Right ventricle myocardium superior (tissue), 1 donor: Measurements from ENCODE around the gene RHBDL1. TPM values are rescaled to one million over a fixed set of nuclear protein-coding genes. Genes with fewer than 3 reads are reported as not detected.

Experiments
- ATAC-seq: fragments of 200-7000 bp; cut with Tn5 transposase; one replicate; pipeline ENCODE4 v1.9.1; 2020; ENCODE audit warnings: mild to moderate bottlenecking; ENCODE audit not compliant: poor library complexity
- DNase-seq: peaks from one replicate; pipeline ENCODE4 v3.0.0-alpha.2; 2020
- intact Hi-C: fragments of 100-400 bp; cut with DNase I; formaldehyde crosslinking; loops from one replicate; pipeline ENCODE4 v1.11.2; 2022
- total RNA-seq: library from RNA; stranded (reverse); fragmentation: NEBNext Ultra II Directional; extraction: Animal tissue kit (Norgen Biotek cat#: 25700); gene quantifications from one replicate; pipeline ENCODE4 v1.2.1, GENCODE V29; 2021
- donor health status: DM: no; HTN: yes; CAD: no; lungs with severe emphysema.

Gene RHBDL1
- total RNA-seq, 1 donor from 2014 or later: 2.0 TPM

DNA sequence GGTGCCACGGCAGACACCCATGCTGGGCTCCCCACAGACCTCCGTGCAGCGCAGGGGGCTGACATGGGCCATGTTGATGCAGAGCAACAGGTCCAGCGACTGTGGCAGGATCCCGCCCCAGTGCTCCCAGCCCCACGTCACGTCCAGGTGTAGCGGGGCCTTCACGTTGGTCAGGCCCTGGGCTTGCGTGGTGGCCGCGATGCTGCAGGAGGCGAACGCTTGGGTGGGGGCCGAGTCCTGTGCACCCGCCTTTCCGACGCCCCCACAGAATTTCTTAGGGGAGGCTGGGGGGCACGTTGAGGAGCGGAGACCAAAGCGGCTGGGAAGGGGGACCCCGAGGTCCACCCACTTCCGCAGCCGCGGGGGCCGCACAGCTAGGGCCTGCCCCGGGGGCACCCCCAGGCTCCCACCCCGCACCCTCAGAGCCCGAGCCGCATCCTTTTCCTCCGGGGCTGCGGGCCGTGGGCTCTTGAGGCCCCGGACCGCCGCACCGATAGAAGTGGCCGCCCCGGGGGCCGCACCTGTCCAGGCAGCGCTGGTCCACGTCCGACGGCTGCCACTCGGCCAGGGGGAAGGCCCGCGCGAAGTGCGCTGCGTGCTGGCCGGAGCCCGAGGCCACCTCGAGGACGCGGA is 39.8 kb upstream of the RHBDL1 start:
- no peak for DNase-seq

DNA sequence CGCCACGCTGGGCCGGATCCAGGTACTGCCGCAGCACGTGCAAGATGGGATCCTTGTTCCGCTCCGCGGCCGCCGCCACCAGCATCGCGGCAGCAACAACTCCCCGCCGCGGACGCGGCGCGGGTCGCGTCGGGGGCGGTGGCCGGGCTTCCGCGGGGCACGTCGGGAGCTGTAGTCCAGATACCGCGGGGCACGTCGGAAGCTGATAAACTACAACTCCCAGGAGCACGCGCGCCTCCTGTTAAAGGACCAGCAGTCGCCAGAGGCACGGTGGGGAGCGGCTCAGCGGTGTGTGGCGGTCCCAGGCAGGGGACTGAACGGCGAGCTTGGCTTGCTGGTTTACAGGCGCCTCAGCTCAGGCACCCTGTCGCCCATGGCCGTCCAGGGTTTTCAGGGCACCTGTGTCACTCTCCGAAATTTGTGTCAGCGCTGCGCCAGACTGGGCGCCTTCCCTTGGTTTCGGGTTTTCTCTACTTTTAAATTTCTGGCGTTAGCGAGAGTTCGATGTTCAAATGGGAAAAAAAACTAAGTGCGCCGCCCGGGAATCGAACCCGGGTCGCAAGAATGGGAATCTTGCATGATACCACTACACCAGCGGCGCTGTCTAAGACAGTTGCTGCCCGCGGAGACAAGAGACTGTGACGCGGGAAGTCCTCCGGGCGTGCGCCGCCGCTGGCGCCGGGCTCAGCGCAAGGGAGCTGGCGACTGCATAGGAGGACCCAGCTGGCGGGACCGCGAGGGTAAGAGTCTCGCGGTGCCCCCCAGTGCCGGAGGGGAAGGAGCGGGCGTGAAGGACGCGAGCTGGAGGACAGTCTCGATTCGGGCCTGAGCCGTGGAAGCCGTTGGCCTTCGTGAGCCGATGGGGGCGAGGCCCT is 39.0 kb upstream of the RHBDL1 start, which contains the start of gene METTL26:
TSS of gene METTL26 (minus strand) at position 100 of the 875 bp plus-strand sequence. CDS start at position 85, 15 bp downstream.
- intact Hi-C loops: loop anchor here (5.0 kb wide), 1 partner anchor 49 kb away; no protein-coding TSS in a partner anchor

More for the DNA sequence above, 39.8 kb upstream of the RHBDL1 start:
- intact Hi-C loops: loop anchor here (5.0 kb wide), 1 partner anchor 48 kb away; no protein-coding TSS in a partner anchor
- no peak for ATAC-seq

DNA sequence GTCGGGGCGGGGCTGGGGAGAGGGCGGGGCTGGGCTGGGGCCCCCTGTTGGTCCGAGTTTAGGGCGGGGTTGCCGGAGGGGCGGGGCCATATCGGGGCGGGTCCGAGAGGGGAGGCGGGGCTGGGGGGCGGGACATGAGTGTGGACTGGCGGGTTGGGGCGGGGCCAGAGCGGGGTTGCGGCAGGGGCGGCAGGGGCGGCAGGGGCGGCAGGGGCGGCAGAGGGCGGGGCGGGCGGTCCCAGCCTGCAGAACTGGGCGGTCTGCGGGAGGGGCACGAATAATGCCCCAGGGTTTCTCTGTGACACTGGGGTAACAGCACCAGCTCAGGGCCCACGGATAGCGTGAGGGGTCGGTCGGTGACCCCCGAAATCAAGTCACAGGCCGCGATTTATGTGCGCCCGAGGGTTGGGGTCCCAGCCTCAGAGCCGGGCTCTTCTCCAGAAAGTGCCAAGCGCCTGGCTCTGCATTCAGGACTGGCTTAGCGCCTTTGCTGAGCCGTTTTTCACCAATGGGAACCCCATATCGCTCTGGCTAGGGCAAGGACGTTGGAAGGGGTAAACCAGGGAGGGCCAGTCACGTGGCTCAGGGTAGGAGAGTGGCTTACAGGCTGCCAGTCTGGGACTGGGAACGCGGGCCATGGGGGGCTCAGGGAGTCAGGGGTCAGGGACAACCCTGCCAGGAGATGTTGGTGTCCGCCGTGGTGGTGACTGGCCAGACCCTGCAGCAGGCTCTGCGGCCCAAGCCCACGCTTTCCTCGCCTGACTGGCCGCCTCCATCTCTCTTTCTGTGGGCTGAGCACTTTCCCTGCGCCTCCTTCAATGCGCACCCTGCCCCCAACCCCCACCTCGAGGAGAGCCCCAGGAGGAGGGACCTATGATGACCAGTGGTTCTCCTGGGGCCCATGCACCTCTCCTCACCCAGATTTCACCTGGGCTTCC is 38.1 kb upstream of the RHBDL1 start:
- peak; percentile 80 for ATAC-seq
- DNase-seq: peak; percentile 92
- intact Hi-C loops: loop anchor here (5.0 kb wide), 1 partner anchor 50 kb away; no protein-coding TSS in a partner anchor

More for the DNA sequence above, 39.0 kb upstream of the RHBDL1 start, which contains the start of gene METTL26:
- peak; percentile 98 for DNase-seq
- peak; percentile 91 for ATAC-seq

DNA sequence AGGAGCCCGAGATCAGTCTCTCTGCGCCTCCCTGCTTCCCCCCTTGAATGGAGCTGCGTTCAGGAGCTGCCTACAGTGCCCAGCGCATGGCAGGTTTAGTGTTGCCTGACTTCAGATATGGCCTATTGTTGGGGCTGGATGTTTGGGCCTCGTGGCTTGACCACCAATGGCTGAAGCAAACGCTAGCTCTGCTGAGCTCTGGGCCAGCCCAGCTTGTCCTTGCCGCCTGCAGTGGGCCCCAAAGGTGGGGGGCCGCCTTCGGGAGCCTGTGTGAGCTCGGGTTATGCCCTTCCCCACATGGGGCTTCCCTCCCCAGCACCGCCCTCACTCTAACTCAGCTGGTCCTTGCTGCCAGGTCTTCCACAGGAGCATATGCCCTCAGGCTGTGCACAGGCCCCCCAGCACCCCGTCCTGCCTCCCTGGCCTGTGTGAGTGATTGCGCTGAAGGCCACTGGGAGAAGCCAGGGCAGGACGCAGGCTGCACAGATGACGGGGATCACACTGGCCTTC is 37.4 kb upstream of the RHBDL1 start:
- intact Hi-C loops: loop anchor here (5.0 kb wide), 1 partner anchor 51 kb away; no protein-coding TSS in a partner anchor
- DNase-seq: no peak

DNA sequence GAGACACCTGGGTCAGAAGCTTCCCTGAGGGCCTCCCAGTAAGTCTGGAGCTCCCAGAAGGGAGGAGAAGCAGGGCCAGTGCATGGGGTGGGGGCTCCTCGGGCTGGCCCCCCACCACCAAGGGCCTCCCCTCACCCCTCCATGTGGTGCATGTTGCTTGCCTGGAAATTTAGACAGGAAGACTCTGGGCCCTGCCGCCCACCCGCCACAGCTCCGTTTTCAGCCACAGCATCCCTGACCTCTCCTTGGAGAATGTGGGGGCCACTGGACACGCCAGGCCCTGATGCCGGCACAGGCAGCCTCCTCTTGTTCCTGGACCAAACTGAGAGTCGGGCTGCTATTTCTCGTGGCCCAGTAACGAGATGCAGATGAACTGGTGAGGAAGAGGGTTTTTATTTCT is 36.6 kb upstream of the RHBDL1 start:
- DNase-seq (no peak), ATAC-seq (no peak)
- intact Hi-C loops: loop anchor here (5.0 kb wide), 1 partner anchor 52 kb away; no protein-coding TSS in a partner anchor

More for the DNA sequence above, 37.4 kb upstream of the RHBDL1 start:
- ATAC-seq: no peak

DNA sequence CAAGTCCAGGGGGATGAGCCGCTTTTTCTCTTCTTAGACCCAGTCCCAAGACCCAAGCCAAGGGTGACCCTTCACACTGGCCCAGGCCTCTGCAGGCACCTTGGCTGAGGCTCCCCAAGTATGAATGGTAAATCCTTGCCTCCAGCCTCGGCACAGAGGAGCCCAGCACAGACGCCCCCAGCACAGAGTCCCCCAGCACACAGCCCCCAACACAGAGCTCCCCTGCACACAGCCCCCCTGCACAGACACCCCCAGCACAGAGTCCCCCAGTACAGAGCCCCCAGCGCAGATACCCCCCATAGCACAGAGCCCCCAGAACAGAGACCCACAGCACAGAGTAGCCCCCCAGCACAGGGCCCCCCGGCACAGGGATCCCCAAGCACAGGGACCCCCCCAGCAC is 34.9 kb upstream of the RHBDL1 start:
- DNase-seq: no peak
- intact Hi-C loops: no loop called here
- ATAC-seq: no peak

DNA sequence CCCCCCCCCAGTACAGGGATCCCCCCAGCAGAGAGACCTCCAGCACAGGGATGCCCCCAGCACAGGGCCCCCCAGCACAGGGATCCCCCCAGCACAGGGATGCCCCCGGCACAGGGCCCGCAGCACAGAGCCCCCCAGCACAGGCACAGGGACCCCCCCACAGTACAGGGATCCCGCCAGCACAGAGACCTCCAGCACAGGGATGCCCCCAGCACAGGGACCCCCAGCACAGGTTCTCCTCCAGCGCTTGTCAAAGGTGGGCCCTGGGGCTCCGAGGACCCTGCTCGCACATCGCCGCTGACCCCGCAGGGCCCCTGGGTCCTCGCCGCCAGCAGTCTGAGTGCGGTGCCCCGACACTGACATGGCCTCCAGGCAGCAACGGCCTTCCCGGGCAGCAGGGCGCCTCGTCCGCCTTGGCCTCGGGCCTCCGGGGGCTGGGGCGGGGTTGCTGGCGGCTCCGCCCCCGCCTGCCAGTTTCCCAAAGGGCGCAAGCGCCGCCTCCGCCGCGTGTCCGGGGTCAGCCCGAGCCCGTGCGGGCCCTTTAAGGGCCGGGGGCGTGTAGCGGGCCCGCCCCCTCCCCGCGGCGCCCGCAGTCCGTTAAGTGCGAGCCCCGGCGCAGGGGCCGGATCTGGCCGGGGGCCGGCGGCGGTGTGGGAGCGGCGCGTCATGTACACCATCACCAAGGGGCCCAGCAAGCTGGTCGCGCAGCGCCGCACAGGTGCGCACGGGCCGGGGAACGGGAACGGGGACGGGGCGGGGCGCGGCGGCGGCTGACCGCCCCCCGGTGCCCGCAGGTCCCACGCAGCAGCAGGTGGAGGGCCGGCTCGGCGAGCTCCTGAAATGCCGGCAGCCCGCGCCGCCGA is 33.9 kb upstream of the RHBDL1 start, which contains the start of gene MCRIP2:
TSS of gene MCRIP2 (plus strand) at position 503 of the 863 bp plus-strand sequence. CDS start at position 667, 164 bp downstream.
- ATAC-seq (peak; percentile 70), DNase-seq (peak; percentile 93)
- intact Hi-C loops: no loop called here

DNA sequence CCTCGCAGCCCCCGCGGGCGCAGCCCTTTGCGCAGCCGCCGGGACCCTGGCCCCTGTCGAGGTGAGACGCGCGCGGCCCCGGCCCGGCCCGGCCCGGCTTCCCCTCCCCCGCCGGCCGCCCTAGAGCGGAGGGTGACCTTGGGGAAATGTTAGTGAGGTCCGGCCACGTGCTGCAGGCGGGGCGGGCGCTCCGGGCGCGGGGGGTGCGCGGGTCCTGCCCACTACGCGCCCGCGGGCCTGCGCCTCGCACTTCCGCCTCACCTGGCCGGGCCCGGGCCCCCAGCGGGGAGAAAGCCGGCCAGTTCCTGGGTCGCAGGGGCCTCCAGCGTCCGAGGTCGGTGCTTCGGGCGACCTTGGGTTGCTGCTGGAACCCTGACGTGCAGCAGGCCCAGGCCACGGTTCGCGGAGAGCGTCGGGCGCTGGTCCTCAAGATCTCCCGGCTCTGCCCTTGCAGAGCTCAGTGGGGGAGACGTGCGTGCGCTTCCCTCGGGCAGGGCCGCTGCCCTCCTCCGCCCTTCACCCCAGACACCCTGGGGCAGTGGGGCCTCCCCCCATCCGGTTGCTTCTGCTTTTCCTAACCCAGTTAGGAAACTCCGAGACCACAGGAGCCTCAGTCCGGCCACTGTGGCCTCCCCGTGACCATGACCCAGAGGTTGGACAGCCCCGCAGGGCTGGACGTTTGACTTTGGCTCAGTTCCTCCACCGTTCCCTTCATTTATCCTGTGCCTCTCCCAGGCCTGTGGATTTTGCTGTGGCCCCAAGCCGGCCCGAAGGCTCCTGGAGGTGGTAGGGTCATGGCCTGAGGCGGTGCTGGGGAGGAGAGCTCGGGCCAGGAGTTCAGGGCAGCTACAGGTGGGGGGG is 33.1 kb upstream of the RHBDL1 start:
- ATAC-seq (peak; percentile 40), DNase-seq (peak; percentile 81)
- intact Hi-C loops: no loop called here

DNA sequence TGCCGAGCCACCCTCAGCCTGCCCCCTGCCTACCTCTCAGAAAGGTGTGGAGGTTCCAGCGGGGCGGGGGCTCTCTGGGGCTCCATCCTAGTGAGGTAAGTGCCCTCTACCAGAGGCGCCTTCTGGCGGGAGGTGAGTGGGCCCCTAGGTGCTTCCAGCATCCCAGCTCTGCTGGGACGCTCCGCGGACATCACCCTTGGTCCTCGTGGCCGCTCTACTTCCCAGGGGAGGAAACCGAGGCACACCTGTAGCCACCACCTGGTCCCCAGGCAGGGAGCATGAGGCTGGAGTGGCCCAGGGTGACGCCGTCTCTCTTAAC is 32.5 kb upstream of the RHBDL1 start:
- DNase-seq: no peak
- intact Hi-C loops: no loop called here
- no peak for ATAC-seq

DNA sequence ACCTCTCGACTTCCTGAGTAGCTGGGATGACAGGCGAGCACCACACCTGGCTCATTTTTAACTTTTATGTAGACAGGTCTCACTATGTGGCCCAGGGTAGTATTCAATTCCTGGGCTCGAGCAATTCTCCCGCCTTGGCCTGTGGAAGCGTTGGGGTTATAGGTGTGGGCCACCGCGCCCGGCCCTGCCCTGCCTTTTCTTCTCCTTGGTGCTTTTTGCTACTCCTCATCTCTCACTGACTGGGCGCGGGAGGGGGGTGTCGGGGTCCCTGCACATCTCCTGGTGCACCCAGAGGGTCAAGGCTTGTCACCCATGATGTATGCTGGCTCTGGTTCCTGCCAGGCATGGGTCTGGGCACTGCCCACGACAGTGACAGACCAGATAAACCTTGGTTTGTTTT is 30.9 kb upstream of the RHBDL1 start:
- ATAC-seq (no peak), DNase-seq (no peak)
- intact Hi-C loops: no loop called here

DNA sequence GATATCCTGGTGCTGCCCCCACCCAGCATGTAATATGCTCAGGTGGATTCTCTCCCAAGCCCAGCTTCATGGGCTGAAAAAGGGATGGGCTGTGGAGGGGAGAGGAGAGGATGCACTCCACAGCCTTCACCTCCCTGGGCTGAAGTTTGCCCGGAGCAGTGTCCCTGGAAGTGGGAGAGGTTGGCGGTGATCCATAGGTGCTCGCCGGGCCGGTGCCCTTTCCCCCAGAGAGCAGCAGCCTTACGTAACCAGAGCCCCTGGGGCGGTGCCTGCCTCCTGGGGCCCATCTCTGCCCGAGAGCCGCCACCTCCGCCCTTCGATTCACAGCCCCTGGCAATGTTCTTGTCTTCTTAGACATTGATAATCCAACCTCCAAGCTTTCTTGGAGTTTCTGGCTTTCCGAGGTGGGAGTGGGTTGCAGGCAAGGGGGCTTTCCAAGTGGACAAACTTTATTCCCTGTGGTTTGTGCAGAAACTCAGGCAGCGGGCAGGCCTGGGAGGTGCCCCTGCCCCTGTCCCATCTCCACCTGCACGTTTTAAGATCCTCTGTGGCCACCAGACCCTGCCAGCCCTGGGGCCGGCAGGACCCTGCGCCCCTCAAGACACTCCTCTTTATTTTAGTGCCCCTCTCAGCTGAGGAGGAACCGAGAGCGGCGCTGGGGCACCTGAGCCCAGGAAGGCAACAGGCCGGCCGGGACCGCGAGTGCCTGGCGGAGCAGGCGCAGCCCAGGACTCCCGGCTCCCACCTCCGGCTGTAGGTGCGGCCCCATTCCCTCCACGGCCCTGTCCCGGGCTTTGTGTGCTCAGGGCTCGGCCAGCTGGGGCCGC is 29.4 kb upstream of the RHBDL1 start:
- intact Hi-C loops: no loop called here
- ATAC-seq: peak; percentile 46
- peak; percentile 82 for DNase-seq

DNA sequence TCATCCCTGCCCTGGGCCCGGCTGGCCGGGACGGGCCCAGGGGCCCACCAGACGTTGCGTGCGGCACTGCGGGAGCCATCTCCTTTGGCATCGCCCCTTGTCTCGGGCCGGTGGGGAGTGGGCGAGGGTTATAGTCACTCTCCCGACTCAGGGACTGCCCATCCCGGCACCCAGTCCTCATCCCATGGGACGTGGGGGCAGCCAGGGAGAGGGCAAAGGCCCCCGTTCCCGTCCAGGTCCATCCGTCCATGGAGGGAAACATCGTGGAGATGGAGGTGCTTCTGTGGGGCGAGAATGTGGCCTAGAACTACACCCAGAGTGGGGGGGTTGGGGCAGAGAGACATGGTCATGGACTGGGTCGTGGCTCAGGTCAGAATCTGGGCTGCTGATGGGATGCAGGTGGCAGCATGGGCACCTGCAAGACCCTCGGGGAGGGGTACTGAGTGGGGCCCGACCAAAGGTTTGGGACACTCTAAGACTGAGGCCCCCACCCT is 28.7 kb upstream of the RHBDL1 start:
- DNase-seq (no peak), ATAC-seq (no peak)
- intact Hi-C loops: no loop called here

DNA sequence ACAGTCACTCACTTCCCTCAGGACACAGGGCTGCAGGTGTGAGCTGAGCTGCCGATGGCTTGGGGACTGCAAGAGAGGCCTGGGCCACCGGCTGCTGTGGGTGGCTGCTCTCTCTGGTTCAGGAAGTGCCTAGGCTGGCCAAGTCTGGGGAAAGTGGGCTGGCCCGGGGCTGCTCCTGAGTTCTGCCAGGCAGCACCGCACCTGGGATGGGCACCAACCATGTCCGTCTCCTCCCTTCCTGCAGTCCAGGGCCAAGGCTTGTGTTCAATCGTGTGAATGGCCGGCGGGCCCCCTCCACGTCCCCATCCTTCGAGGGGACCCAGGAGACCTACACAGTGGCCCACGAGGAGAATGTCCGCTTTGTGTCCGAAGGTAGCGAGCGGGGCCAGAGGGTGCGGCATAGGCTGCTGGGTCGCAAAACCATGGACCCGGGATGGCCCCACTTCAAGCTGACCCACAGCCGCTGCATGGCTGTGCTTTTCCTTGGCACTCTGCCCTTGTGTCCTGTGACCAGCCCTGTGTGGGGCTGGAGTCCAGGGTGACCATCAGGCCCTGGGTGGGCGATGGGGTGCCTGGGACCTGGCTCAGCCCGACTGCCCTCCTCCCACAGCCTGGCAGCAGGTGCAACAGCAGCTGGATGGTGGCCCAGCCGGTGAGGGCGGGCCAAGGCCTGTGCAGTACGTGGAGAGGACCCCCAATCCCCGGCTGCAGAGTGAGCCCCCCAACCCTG is 28.1 kb upstream of the RHBDL1 start:
- ATAC-seq: no peak
- DNase-seq: no peak
- intact Hi-C loops: no loop called here

DNA sequence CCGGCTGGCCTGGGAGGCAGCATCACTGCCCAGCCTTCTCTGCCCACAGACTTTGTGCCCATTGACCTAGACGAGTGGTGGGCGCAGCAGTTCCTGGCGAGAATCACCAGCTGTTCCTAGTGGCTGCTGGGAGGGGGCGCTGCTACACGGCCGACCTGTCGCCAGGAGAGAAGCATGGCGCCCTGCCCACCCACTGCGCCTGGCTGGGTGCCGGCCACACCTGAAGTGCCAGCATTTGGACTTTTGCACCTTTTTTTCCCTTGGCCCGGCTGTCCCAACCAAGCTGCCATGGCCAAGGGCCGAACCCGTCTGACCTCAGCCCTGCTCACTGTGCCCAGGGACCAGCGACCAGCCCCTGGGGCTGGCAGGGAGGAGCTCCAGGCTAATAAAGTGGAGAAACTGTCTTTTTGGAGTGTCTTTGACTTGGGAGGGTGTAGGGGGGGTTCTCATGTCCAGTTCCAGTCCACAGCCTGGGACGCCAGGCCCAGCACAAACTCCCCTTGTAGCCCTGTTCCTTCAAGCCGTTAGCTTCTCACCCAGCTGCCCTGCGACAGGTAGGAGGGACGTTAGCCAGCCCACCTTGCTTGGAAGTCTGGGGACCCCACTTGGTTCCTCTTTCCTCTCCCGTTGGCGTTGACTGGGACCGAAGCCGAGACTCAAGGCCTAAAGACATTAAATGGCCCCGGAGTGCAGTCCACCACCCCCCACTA is 27.2 kb upstream of the RHBDL1 start:
- intact Hi-C loops: no loop called here
- ATAC-seq: peak; percentile 2

More for the DNA sequence above, 27.2 kb upstream of the RHBDL1 start:
- no peak for DNase-seq
